Left renal pelvis (tissue), 4 donors: ENCODE measurements around the gene MTG1. TPM values are rescaled to one million over a fixed set of nuclear protein-coding genes. Genes with fewer than 3 reads are reported as not detected.
"Not testable (repeated sequence)": the region's sequence is repeated elsewhere in the genome, so short reads cannot be mapped to it uniquely, and the experiment has no call there.

Experiments
- DNase-seq, 4 donors: peaks; one replicate each; pipeline ENCODE4 v3.0.0-alpha.2; 2013; ENCODE audit warnings: low read depth in 4 of 4, low spot score in 3 of 4
- polyA plus RNA-seq, 4 donors: library from polyadenylated mRNA; unstranded; fragments of 120-200 nt; gene quantifications; one replicate each; pipeline ENCODE4 v1.2.1, GENCODE V29; 2013; ENCODE audit not compliant: insufficient read length in 4 of 4

Gene MTG1
- polyA plus RNA-seq, 4 donors = 55.4 to 94.7 (median 66.1) TPM

- no peak for DNase-seq
Measured at GRCh38 chr10:133377025-133377817, 16.7 kb upstream of the MTG1 start.

GRCh38 chr10:133377818-133378250 lies 16.1 kb upstream of the MTG1 start:
- no peak for DNase-seq

- no peak for DNase-seq
Measured at GRCh38 chr10:133378251-133379096, 15.5 kb upstream of the MTG1 start.

GRCh38 chr10:133379152-133379800 lies 14.7 kb upstream of the MTG1 start, which contains the start of gene PAOX:
Gene PAOX (plus strand): TSS chr10:133379262. CDS start chr10:133379317, 55 bp downstream.
- DNase-seq = no peak

- DNase-seq = no peak
Measured at GRCh38 chr10:133379801-133380666, 13.9 kb upstream of the MTG1 start.

- no peak for DNase-seq
Measured at GRCh38 chr10:133381036-133381435, 12.9 kb upstream of the MTG1 start.

- no peak for DNase-seq
Measured at GRCh38 chr10:133383551-133383950, 10.4 kb upstream of the MTG1 start.

- no peak for DNase-seq
Measured at GRCh38 chr10:133384071-133384470, 9.9 kb upstream of the MTG1 start.

- no peak for DNase-seq
Measured at GRCh38 chr10:133385214-133385613, 8.7 kb upstream of the MTG1 start.

GRCh38 chr10:133386951-133387350 lies 7.0 kb upstream of the MTG1 start:
- DNase-seq = not testable (repeated sequence)

GRCh38 chr10:133388236-133388972 lies 5.6 kb upstream of the MTG1 start:
- no peak for DNase-seq

- no peak for DNase-seq
Measured at GRCh38 chr10:133388973-133389818, 4.8 kb upstream of the MTG1 start.

- no peak for DNase-seq
Measured at GRCh38 chr10:133390597-133391248, 3.2 kb upstream of the MTG1 start.

GRCh38 chr10:133391249-133391635 lies 2.7 kb upstream of the MTG1 start:
- no peak for DNase-seq

GRCh38 chr10:133391761-133392518 lies 2.0 kb upstream of the MTG1 start:
- no peak for DNase-seq

GRCh38 chr10:133393401-133394063 lies 425 bp upstream of the MTG1 start:
- no peak for DNase-seq

- DNase-seq = no peak
Measured at GRCh38 chr10:133394801-133395221, 854 bp downstream of the MTG1 start.
